Neuronal stem cell (in vitro differentiated cells): ENCODE results near the gene MILR1.

ENCODE experiments used
- DNase-seq: peaks from one replicate; pipeline ENCODE4 v3.0.0-alpha.2; 2013; ENCODE audit warnings: low spot score
- H2AFZ ChIP-seq: one replicate; pipeline ENCODE4 v1.6.1; 2013; ENCODE audit warnings: mild to moderate bottlenecking, low read length, inconsistent platforms
- H2AK5ac ChIP-seq: 2 replicates; pipeline ENCODE4 v1.6.1; 2013; ENCODE audit warnings: low read depth, mild to moderate bottlenecking, inconsistent platforms, low read length, moderate library complexity, mixed read lengths
- H2BK120ac ChIP-seq: 2 replicates; pipeline ENCODE4 v1.6.1; 2013; ENCODE audit warnings: low read depth, mild to moderate bottlenecking, inconsistent platforms, low read length, moderate library complexity, mixed read lengths
- H2BK12ac ChIP-seq: one replicate; pipeline ENCODE4 v1.6.1; 2013; ENCODE audit warnings: low read length, inconsistent platforms
- H2BK15ac ChIP-seq: 2 replicates; pipeline ENCODE4 v1.6.1; 2013; ENCODE audit warnings: mild to moderate bottlenecking, low read length, inconsistent platforms, mixed read lengths
- H2BK5ac ChIP-seq: one replicate; pipeline ENCODE4 v1.6.1; 2013; ENCODE audit warnings: inconsistent platforms, mild to moderate bottlenecking, low read length, moderate library complexity
- H3K14ac ChIP-seq: one replicate; pipeline ENCODE4 v1.6.1; 2013; ENCODE audit warnings: low read length, inconsistent platforms
- H3K18ac ChIP-seq: 2 replicates; pipeline ENCODE4 v1.6.1; 2013; ENCODE audit warnings: low read length, inconsistent platforms
- H3K23ac ChIP-seq: 2 replicates; pipeline ENCODE4 v1.6.1; 2013; ENCODE audit warnings: low read depth, mild to moderate bottlenecking, mixed read lengths, low read length, inconsistent platforms; ENCODE audit not compliant: poor library complexity
- H3K27ac ChIP-seq: replicated peaks from 3 replicates; pipeline ENCODE4 v1.5.1; 2013; ENCODE audit warnings: low read length, inconsistent platforms
- H3K27me3 ChIP-seq, 3 experiments: 2 replicates each; pipeline ENCODE4 v1.6.1; 2013; ENCODE audit warnings: low read length in 3 of 3, mild to moderate bottlenecking in 2 of 3, inconsistent platforms in 1 of 3, low read depth in 1 of 3, mixed read lengths in 1 of 3, moderate library complexity in 1 of 3; ENCODE audit not compliant: control insufficient read depth in 3 of 3, insufficient read depth in 3 of 3
- H3K36me3 ChIP-seq, 2 donors: replicated peaks in 1 of 2; 2 replicates each; pipeline ENCODE4 v1.6.1; 2013; ENCODE audit warnings: low read length in 2 of 2; ENCODE audit not compliant: control insufficient read depth in 2 of 2, insufficient read depth in 2 of 2
- H3K4ac ChIP-seq: 2 replicates; pipeline ENCODE4 v1.6.1; 2013; ENCODE audit warnings: inconsistent platforms, mild to moderate bottlenecking, low read length, moderate library complexity
- H3K4me1 ChIP-seq, 2 donors: 1 replicate in 1 of 2; 2 replicates in 1 of 2; pipeline ENCODE4 v1.6.1; 2013; ENCODE audit warnings: low read length in 2 of 2, low read depth in 1 of 2; ENCODE audit not compliant: control insufficient read depth in 2 of 2, insufficient read depth in 1 of 2
- H3K4me2 ChIP-seq: one replicate; pipeline ENCODE4 v1.6.1; 2013; ENCODE audit warnings: mild to moderate bottlenecking, low read length, inconsistent platforms; ENCODE audit not compliant: insufficient read depth, poor library complexity, severe bottlenecking
- H3K4me3 ChIP-seq, 2 donors: 2 replicates each; pipeline ENCODE4 v1.5.1; 2013; ENCODE audit warnings: low read length in 2 of 2, mild to moderate bottlenecking in 2 of 2, inconsistent platforms in 1 of 2, moderate library complexity in 1 of 2
- H3K79me1 ChIP-seq: one replicate; pipeline ENCODE4 v1.6.1; 2013; ENCODE audit warnings: low read depth, mild to moderate bottlenecking, inconsistent platforms, low read length, moderate library complexity
- H3K9ac ChIP-seq: one replicate; pipeline ENCODE4 v1.6.1; 2013; ENCODE audit warnings: mild to moderate bottlenecking, low read depth, low read length, inconsistent platforms; ENCODE audit not compliant: poor library complexity
- H3K9me3 ChIP-seq, 2 donors: replicated peaks in 1 of 2; 2 replicates each; pipeline versions ENCODE3 to v1.6.1; 2013; ENCODE audit warnings: low read length in 2 of 2, mild to moderate bottlenecking in 2 of 2, inconsistent platforms in 1 of 2, low read depth in 1 of 2, mixed read lengths in 1 of 2, moderate library complexity in 1 of 2; ENCODE audit not compliant: control insufficient read depth in 2 of 2, insufficient read depth in 1 of 2
- H4K8ac ChIP-seq: one replicate; pipeline ENCODE4 v1.6.1; 2013; ENCODE audit warnings: low read depth, mild to moderate bottlenecking, inconsistent platforms, low read length, moderate library complexity
- H4K91ac ChIP-seq: one replicate; pipeline ENCODE4 v1.6.1; 2013; ENCODE audit warnings: low read length, low read depth, mild to moderate bottlenecking, inconsistent platforms; ENCODE audit not compliant: poor library complexity
- WGBS, 2 donors: extraction: QIAGEN DNeasy Blood & Tissue Kit; methylation state at CpG; one replicate each; pipeline ENCODE4 v1.1.7; 2013; ENCODE audit warnings: missing lambda C conversion rate in 2 of 2, mixed read lengths in 1 of 2; ENCODE audit not compliant: insufficient read length in 2 of 2, insufficient replicate concordance in 1 of 2; ENCODE audit errors: extremely low coverage in 2 of 2; 5-methylcytosine and 5-hydroxymethylcytosine counted together

The MILR1 gene

DNA sequence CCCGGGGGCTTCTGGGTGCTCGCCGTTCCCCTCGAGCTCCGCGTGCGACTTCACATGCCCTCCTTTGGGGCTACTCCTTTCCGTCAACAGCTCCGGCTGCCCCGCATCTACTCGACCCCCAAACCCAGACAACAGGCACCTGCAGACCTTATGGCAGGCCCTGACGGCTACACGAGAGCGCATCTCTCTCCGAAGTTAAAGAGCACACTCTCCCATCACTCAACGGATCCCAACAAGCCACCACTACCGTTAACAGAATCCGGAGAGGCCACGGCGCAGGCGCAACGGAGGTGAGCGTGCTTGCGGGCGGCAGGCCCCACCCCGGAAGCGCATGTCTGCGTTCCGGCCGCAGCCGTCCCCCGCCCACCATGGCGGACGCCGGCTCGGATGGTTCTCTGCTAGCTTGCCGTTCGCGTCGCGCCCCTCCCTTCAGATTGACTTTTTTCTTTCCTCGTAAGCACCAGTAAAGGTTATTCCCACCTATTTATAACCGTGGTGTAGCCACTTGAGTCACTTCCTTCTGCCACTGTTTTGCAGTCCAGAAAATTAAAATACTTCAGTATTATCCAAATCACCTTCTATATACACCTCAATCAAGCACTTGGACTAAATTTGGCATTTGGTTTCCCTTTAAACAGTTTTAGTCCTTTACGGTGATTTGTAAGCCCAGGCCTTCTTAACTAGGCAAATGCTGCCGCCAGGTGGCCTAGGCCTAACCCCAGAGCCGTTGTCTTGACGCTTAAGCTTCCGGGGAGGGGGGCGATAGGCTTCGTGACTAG is 48.1 kb downstream of the MILR1 start, which contains the start of gene POLG2:
TSS of gene POLG2 (minus strand) at position 269 of the 779 bp plus-strand sequence. CDS start at position 183, 86 bp downstream.
- no peaks in the 10 kb centered on the region for H3K9me3 ChIP-seq
- H2AFZ ChIP-seq, result peak within 1 kb of the TSS; percentile 86
- H2AK5ac ChIP-seq, result no peak within 1 kb of the TSS
- H3K27me3 ChIP-seq, result no peaks in the 10 kb centered on the region
- H3K18ac ChIP-seq, result peak within 1 kb of the TSS; percentile 80
- peak within 1 kb of the TSS; percentile 14 for H2BK5ac ChIP-seq
- H3K14ac ChIP-seq, result no peak within 1 kb of the TSS
- peak within 1 kb of the TSS; percentile 93 for H3K27ac ChIP-seq
- DNase-seq, result peak; percentile 88
- no CpG with 5 or more reads among the region's 50 CpGs for WGBS, 2 donors
- peak within 1 kb of the TSS; percentile 91 for H3K9ac ChIP-seq
- H2BK15ac ChIP-seq, result no peak within 1 kb of the TSS
- peak within 1 kb of the TSS; percentile 78 for H3K4me2 ChIP-seq
- peaks cover 28 to 68% of the 10 kb centered on the region in 2 donors for H3K36me3 ChIP-seq
- no peak within 1 kb of the TSS for H4K91ac ChIP-seq
- peak within 1 kb of the TSS; percentile 61 for H3K23ac ChIP-seq
- peak within 1 kb of the TSS; percentile 19 for H3K4ac ChIP-seq
- peaks cover 3% of the 10 kb centered on the region for H3K79me1 ChIP-seq
- no peak within 1 kb of the TSS for H2BK12ac ChIP-seq
- H4K8ac ChIP-seq, result no peak within 1 kb of the TSS
- H3K4me1 ChIP-seq, result peaks cover 2 to 8% of the 10 kb centered on the region in 2 donors
- H2BK120ac ChIP-seq, result no peak within 1 kb of the TSS
- H3K4me3 ChIP-seq, result peak within 1 kb of the TSS; percentile 70 to 91

DNA sequence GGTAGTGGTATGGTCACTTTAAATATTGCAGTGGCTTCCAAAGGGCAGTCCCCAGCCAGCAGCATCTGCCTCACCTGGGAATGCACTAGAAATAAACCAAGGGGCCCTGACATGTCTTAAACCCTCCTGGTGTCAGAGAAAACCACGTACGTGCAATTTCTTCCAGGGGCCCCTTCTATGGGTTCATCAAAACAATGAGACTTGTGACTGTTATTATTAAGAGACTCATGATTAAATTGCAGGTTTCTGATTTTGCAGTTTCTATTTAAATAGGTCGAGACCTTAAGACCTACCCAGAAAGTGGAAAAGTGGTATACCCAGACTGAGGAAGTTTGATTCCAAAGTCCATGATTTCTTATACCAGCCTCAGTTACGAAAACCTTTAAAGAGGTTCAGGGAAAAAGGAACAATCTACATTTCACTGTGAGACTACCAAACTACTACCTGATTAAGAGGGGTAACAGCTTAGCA is 48.7 kb downstream of the MILR1 start:
- Histone ChIP-seq H3K4ac (peak overlapping the region; percentile 19), H3K27ac (peak overlapping the region; percentile 93), H3K27me3 (no peaks in the 10 kb centered on the region), H2AK5ac (no peak overlapping the region), H3K14ac (no peak overlapping the region), H3K79me1 (peaks cover 3% of the 10 kb centered on the region), H3K23ac (peak overlapping the region; percentile 61), H2BK15ac (no peak overlapping the region), H3K9me3 (no peaks in the 10 kb centered on the region), H3K36me3 (peaks cover 31 to 68% of the 10 kb centered on the region in 2 donors), H3K4me1 (peaks cover 2 to 8% of the 10 kb centered on the region in 2 donors), H3K4me3 (peak overlapping the region; percentile 70 to 91), H2BK120ac (no peak overlapping the region), H3K18ac (no peak overlapping the region), H2AFZ (no peak overlapping the region), H3K4me2 (peak overlapping the region; percentile 78), H2BK12ac (no peak overlapping the region), H3K9ac (no peak overlapping the region), H4K91ac (no peak overlapping the region), H2BK5ac (no peak overlapping the region), H4K8ac (no peak overlapping the region)
- DNase-seq, result no peak
- no CpG with 5 or more reads among the region's 4 CpGs for WGBS, 2 donors

DNA sequence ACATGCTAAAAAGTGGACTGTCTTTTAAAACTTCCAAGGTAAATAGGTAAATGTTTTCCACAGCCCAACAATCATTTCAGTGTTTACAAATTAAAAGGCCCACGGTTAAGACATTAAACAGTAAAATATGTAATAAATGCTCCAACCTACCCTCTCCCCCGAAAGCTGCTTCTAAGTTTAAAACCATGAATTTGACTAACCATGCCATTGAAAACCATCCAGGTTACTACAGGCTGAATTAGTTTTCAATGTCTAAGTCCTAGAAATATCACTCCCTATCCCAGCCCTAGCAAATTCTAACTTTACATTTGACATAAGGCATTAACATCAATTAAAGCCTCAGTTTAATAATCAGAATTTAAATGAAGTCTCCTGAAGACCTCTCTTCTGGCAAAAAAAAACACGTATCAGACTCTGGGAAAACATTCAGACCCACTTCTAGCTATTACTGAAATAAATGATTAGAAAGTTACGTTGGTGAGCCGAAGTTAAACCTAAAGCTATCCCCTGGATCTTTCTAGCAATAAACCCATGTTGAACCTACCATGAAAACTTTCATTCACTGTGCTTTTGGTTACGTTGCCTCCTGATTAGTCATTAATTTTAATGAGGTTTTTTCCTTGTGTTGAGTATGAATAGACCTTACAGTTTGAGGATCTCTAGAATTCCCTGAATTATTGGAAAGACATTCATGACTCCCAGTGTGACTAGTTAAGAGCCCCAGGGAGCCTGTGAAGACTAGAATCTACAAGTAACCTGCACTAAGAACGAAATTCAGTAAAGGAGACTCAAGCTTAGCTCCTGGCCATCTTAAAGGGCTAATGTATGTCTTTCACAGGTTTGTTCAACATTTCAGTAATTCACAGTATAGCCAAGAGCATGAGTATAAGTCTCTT is 49.6 kb downstream of the MILR1 start:
- no peaks in the 10 kb centered on the region for H3K27me3 ChIP-seq
- no peak for DNase-seq
- H3K27ac ChIP-seq, result no peak overlapping the region
- no peak overlapping the region for H3K23ac ChIP-seq
- H2BK120ac ChIP-seq, result no peak overlapping the region
- no peak overlapping the region for H3K9ac ChIP-seq
- no peak overlapping the region for H3K4me3 ChIP-seq
- no peak overlapping the region for H3K4me2 ChIP-seq
- no peak overlapping the region for H2BK15ac ChIP-seq
- H3K79me1 ChIP-seq, result peaks cover 3% of the 10 kb centered on the region
- no peak overlapping the region for H3K14ac ChIP-seq
- H4K8ac ChIP-seq, result no peak overlapping the region
- peaks cover 34 to 70% of the 10 kb centered on the region in 2 donors for H3K36me3 ChIP-seq
- H2AK5ac ChIP-seq, result no peak overlapping the region
- no peak overlapping the region for H2AFZ ChIP-seq
- no peak overlapping the region for H2BK12ac ChIP-seq
- H3K4ac ChIP-seq, result no peak overlapping the region
- no peak overlapping the region for H2BK5ac ChIP-seq
- H3K18ac ChIP-seq, result no peak overlapping the region
- peaks cover 3 to 8% of the 10 kb centered on the region in 2 donors for H3K4me1 ChIP-seq
- H3K9me3 ChIP-seq, result no peaks in the 10 kb centered on the region
- no peak overlapping the region for H4K91ac ChIP-seq
- WGBS, 2 donors, result no CpG with 5 or more reads among the region's 7 CpGs
